HCT116 (cell line): ENCODE measurements around the gene SUV39H1. TPM values are rescaled to one million over a fixed set of nuclear protein-coding genes. Genes with fewer than 3 reads are reported as not detected.
"Not testable (repeated sequence)": the region's sequence is repeated elsewhere in the genome, so short reads cannot be mapped to it uniquely, and the experiment has no call there.

Source experiments
- ATAC-seq: fragments of 200-7000 bp; cut with Tn5 transposase; 2 replicates; pipeline ENCODE4 v1.9.1; 2020; ENCODE audit warnings: mild to moderate bottlenecking, moderate library complexity
- BruUV-seq: library from RNA; stranded (reverse); fragments of 400-500 nt; replicated peaks from 2 replicates; lab custom pipeline; 2021; lab: Mats Ljungman, UMichigan
- CTCF ChIA-PET: fragments of 300-600 bp; sonication (Branson Sonifier 250); formaldehyde crosslinking; loops from one replicate; lab custom pipeline; 2021; ENCODE audit warnings: antibody characterized with exemption; lab: Charles Lee
- POLR2A ChIA-PET: fragments of 300-600, 350-600 bp; sonication (Branson Sonifier 250); formaldehyde crosslinking; loops from one replicate; lab custom pipeline; 2021; ENCODE audit warnings: antibody characterized with exemption; lab: Charles Lee
- RAD21 ChIA-PET, 2 experiments: fragments of 300-600 bp; sonication (Branson Sonifier 250); formaldehyde crosslinking; loops; one replicate each; lab custom pipeline; 2023; ENCODE audit warnings: low total read pairs in 2 of 2; ENCODE audit not compliant: uncharacterized antibody in 2 of 2, unreplicated experiment in 2 of 2, low non-redundant PET in 1 of 2; lab: Charles Lee
- DNase-seq: peaks from one replicate; pipeline ENCODE4 v3.0.0-alpha.2; 2010; ENCODE audit warnings: low read depth, low spot score
- H2AFZ ChIP-seq: fragments of 200-600 bp; shearing (Covaris generic), sonication (generic); 2 replicates; pipeline ENCODE4 v1.6.1; 2017; ENCODE audit warnings: low read depth, mixed run types, mixed read lengths, antibody characterized with exemption, low read length; ENCODE audit not compliant: poor library complexity, severe bottlenecking
- H3K27ac ChIP-seq: 2 replicates; pipeline ENCODE4 v1.5.1; 2012; ENCODE audit warnings: low read depth, low read length
- H3K27me3 ChIP-seq: fragments of 200-600 bp; sonication (generic); 2 replicates; pipeline ENCODE4 v1.6.1; 2016; ENCODE audit warnings: mixed run types, low read length, mixed read lengths; ENCODE audit not compliant: insufficient read depth
- H3K36me3 ChIP-seq, 2 experiments: fragments of 200-500 bp in 1 of 2; fragments of 200-600 bp in 1 of 2; sonication (Bioruptor generic) in 1 of 2; sonication (generic) in 1 of 2; 2 replicates each; pipeline versions ENCODE4 v1.5.1 to v1.6.1; 2014 to 2016; ENCODE audit warnings: low read length in 2 of 2, inconsistent platforms in 1 of 2, mixed read lengths in 1 of 2, mixed run types in 1 of 2; ENCODE audit not compliant: insufficient read depth in 2 of 2, control insufficient read depth in 1 of 2
- H3K4me1 ChIP-seq, 2 experiments: fragments of 200-600 bp in 1 of 2; sonication (generic) in 1 of 2; 2 replicates each; pipeline versions ENCODE4 v1.5.1 to v1.6.1; 2012 to 2017; ENCODE audit warnings: low read length in 2 of 2, inconsistent platforms in 1 of 2, mild to moderate bottlenecking in 1 of 2, mixed read lengths in 1 of 2, mixed run types in 1 of 2, moderate library complexity in 1 of 2; ENCODE audit not compliant: insufficient read depth in 2 of 2, control insufficient read depth in 1 of 2
- H3K4me2 ChIP-seq: fragments of 200-600 bp; sonication (generic); 2 replicates; pipeline ENCODE4 v1.6.1; 2017; ENCODE audit warnings: mixed run types, low read length, mixed read lengths
- H3K4me3 ChIP-seq, 2 experiments: fragments of 200-600 bp in 1 of 2; sonication (generic) in 1 of 2; replicated peaks in 1 of 2; 2 replicates each; pipeline ENCODE4 v1.5.1; 2011 to 2016; ENCODE audit warnings: low read length in 2 of 2, control low read depth in 1 of 2, low read depth in 1 of 2, mild to moderate bottlenecking in 1 of 2, mixed read lengths in 1 of 2, mixed run types in 1 of 2
- H3K79me2 ChIP-seq: fragments of 200-600 bp; sonication (generic); 2 replicates; pipeline ENCODE4 v1.6.1; 2017; ENCODE audit warnings: mild to moderate bottlenecking, mixed run types, low read length, moderate library complexity, mixed read lengths; ENCODE audit not compliant: insufficient read depth
- H3K9ac ChIP-seq: fragments of 200-600 bp; sonication (generic); 2 replicates; pipeline ENCODE4 v1.6.1; 2016; ENCODE audit warnings: low read length, mixed read lengths
- H3K9me2 ChIP-seq: fragments of 200-600 bp; sonication (generic), shearing (Covaris generic); 2 replicates; pipeline ENCODE4 v1.6.1; 2017; ENCODE audit warnings: mixed run types, mild to moderate bottlenecking, moderate library complexity; ENCODE audit not compliant: insufficient read depth
- H3K9me3 ChIP-seq, 2 experiments: fragments of 200-500 bp in 1 of 2; fragments of 200-600 bp in 1 of 2; sonication (Bioruptor generic) in 1 of 2; sonication (generic) in 1 of 2; 2 replicates each; pipeline ENCODE4 v1.6.1; 2014 to 2017; ENCODE audit warnings: low read length in 2 of 2, mixed read lengths in 2 of 2, inconsistent platforms in 1 of 2, low read depth in 1 of 2, mild to moderate bottlenecking in 1 of 2, mixed run types in 1 of 2, moderate library complexity in 1 of 2; ENCODE audit not compliant: control insufficient read depth in 1 of 2, insufficient read depth in 1 of 2
- H4K20me1 ChIP-seq: fragments of 200-600 bp; sonication (generic), shearing (Covaris generic); 2 replicates; pipeline ENCODE4 v1.6.1; 2017; ENCODE audit warnings: mixed run types, mild to moderate bottlenecking, moderate library complexity; ENCODE audit not compliant: insufficient read depth
- CBX3 ChIP-seq: IDR thresholded peaks from 2 replicates; pipeline ENCODE4 v1.6.1; 2012; ENCODE audit warnings: low read depth
- EGR1 ChIP-seq: IDR thresholded peaks from 2 replicates; pipeline ENCODE4 v1.6.1; 2012; ENCODE audit warnings: low read depth
- ELF1 ChIP-seq: IDR thresholded peaks from 2 replicates; pipeline ENCODE4 v1.6.1; 2012; ENCODE audit warnings: low read depth, borderline replicate concordance
- EZH2 ChIP-seq: fragments of 200-600 bp; sonication (generic); IDR thresholded peaks from 2 replicates; pipeline ENCODE4 v1.6.1; 2017; ENCODE audit warnings: antibody characterized with exemption, mixed run types
- EZH2phosphoT487 ChIP-seq: fragments of 200-600 bp; IDR thresholded peaks from 2 replicates; pipeline ENCODE4 v1.6.1; 2018; ENCODE audit warnings: antibody characterized with exemption, borderline replicate concordance
- POLR2A ChIP-seq: IDR thresholded peaks from 2 replicates; pipeline ENCODE4 v1.7.0; 2011; ENCODE audit warnings: borderline replicate concordance; ENCODE audit not compliant: insufficient read depth, insufficient read length; ENCODE audit errors: extremely low read depth
- POLR2AphosphoS5 ChIP-seq: IDR thresholded peaks from 2 replicates; pipeline ENCODE4 v1.6.1; 2011; ENCODE audit warnings: mild to moderate bottlenecking, low read depth, low read length, moderate library complexity
- SP1 ChIP-seq: IDR thresholded peaks from 2 replicates; pipeline ENCODE4 v1.6.1; 2012; ENCODE audit warnings: low read depth
- SRF ChIP-seq: IDR thresholded peaks from 2 replicates; pipeline ENCODE4 v1.6.1; 2012; ENCODE audit warnings: low read depth
- TCF7L2 ChIP-seq: IDR thresholded peaks from 2 replicates; pipeline ENCODE4 v1.7.0; 2011; ENCODE audit warnings: borderline replicate concordance, inconsistent platforms; ENCODE audit not compliant: insufficient read depth, insufficient read length; ENCODE audit errors: extremely low read depth
- YY1 ChIP-seq: IDR thresholded peaks from 2 replicates; pipeline ENCODE4 v1.6.1; 2011; ENCODE audit warnings: low read length, low read depth, moderate library complexity, mild to moderate bottlenecking; ENCODE audit not compliant: insufficient replicate concordance; ENCODE audit errors: extremely low read depth
- ZBTB33 ChIP-seq: IDR thresholded peaks from 2 replicates; pipeline ENCODE4 v1.6.1; 2011; ENCODE audit warnings: mild to moderate bottlenecking, low read length, moderate library complexity; ENCODE audit not compliant: insufficient replicate concordance; ENCODE audit errors: extremely low read depth
- ZFX ChIP-seq: fragments of 450-650 bp; IDR thresholded peaks from 2 replicates; pipeline ENCODE4 v1.6.1; 2017
- intact Hi-C: fragments of 100-400 bp; cut with micrococcal nuclease; formaldehyde crosslinking; loops from 2 replicates; pipeline ENCODE4 v1.10.0; 2022
- total RNA-seq: library from RNA; stranded (reverse); gene quantifications from one replicate; pipeline ENCODE4 v1.2.1, GENCODE V29; 2021; ENCODE audit not compliant: unreplicated experiment

The SUV39H1 gene
- total RNA-seq, 1 experiment from 2014 or later, result 16.3 TPM

DNA sequence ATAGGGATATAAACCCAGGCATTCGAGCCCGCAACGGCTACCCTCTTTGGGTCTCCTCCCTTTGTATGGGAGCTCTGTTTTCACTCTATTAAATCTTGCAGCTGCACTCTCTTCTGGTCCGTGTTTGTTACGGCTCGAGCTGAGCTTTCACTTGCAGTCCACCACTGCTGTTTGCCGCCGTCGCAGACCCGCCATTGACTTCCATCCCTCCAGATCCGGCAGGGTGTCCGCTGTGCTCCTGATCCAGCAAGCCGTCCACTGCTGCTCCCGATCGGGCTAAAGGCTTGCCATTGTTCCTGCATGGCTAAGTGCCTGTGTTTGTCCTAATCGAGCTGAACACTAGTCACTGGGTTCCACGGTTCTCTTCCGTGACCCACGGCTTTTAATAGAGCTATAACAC is 41.8 kb upstream of the SUV39H1 start:
- H3K27me3 ChIP-seq, intact Hi-C loops, H3K4me2 ChIP-seq, H3K9me2 ChIP-seq, H3K9me3 ChIP-seq, H2AFZ ChIP-seq, H3K27ac ChIP-seq, RAD21 ChIA-PET, H3K79me2 ChIP-seq, H3K9ac ChIP-seq, ATAC-seq, H3K4me3 ChIP-seq, H3K36me3 ChIP-seq, H3K4me1 ChIP-seq, POLR2A ChIA-PET, DNase-seq, CTCF ChIA-PET, BruUV-seq, H4K20me1 ChIP-seq: not testable (repeated sequence)

GRCh38 chrX:48659686-48660085 is 36.8 kb upstream of the SUV39H1 start:
- H2AFZ ChIP-seq, ATAC-seq, H3K27me3 ChIP-seq, H3K4me1 ChIP-seq, H3K79me2 ChIP-seq, DNase-seq, H3K4me2 ChIP-seq, BruUV-seq, RAD21 ChIA-PET, POLR2A ChIA-PET, H3K27ac ChIP-seq, H3K9me3 ChIP-seq, H3K4me3 ChIP-seq, H4K20me1 ChIP-seq, H3K9me2 ChIP-seq, H3K9ac ChIP-seq, H3K36me3 ChIP-seq, CTCF ChIA-PET: not testable (repeated sequence)
- intact Hi-C loops, result loop anchor here (10.0 kb wide), 1 partner anchor 65 kb away; no protein-coding TSS in a partner anchor

GRCh38 chrX:48663241-48663640 is 33.3 kb upstream of the SUV39H1 start:
- Histone ChIP-seq H3K9me3 (no peaks in the 10 kb centered on the region), H3K27ac (no peak overlapping the region), H3K9me2 (no peaks in the 10 kb centered on the region), H3K27me3 (no peaks in the 10 kb centered on the region), H3K9ac (no peak overlapping the region), H3K79me2 (no peaks in the 10 kb centered on the region), H3K4me2 (no peak overlapping the region), H3K4me3 (no peak overlapping the region), H2AFZ (no peak overlapping the region), H3K4me1 (no peaks in the 10 kb centered on the region), H4K20me1 (no peaks in the 10 kb centered on the region), H3K36me3 (no peaks in the 10 kb centered on the region)
- no peak for DNase-seq
- ChIA-PET CTCF (no interaction called here), RAD21 (no interaction called here), POLR2A (no interaction called here)
- BruUV-seq, result no TSS peak
- ATAC-seq, result no peak
- intact Hi-C loops, result loop anchor here (10.0 kb wide), 1 partner anchor 62 kb away; no protein-coding TSS in a partner anchor
- TF ChIP-seq POLR2AphosphoS5 (no peak), ELF1 (no peak), SP1 (no peak), EZH2 (no peak), ZBTB33 (no peak), ZFX (no peak), TCF7L2 (no peak), YY1 (no peak), POLR2A (no peak), CBX3 (no peak), EZH2phosphoT487 (no peak), EGR1 (no peak), SRF (no peak)
